HEK293T (cell line): ENCODE data around the gene FUT4.

ENCODE experiments used
- CTCF ChIA-PET: fragments of 350-600 bp; formaldehyde crosslinking; extraction: SDS; loops from one replicate; lab custom pipeline; 2021; ENCODE audit warnings: antibody characterized with exemption, inconsistent platforms; lab: Yijun Ruan, JAX
- POLR2A ChIA-PET: fragments of 350-600 bp; formaldehyde crosslinking; extraction: SDS; loops from one replicate; lab custom pipeline; 2020; ENCODE audit warnings: antibody characterized with exemption, inconsistent platforms; lab: Yijun Ruan, JAX
- DNase-seq: peaks from one replicate; pipeline ENCODE4 v3.0.0; 2012; ENCODE audit warnings: mixed read lengths; ENCODE audit errors: extremely low spot score
- ARNT ChIP-seq: fragments of 450-650 bp; IDR thresholded peaks from 2 replicates; pipeline ENCODE4 v1.6.1; 2017; ENCODE audit warnings: mild to moderate bottlenecking
- BHLHE40 ChIP-seq: fragments of 450-650 bp; IDR thresholded peaks from 2 replicates; pipeline ENCODE4 v1.6.1; 2016; ENCODE audit warnings: mild to moderate bottlenecking, moderate library complexity, borderline replicate concordance
- CTBP1 ChIP-seq: fragments of 450-650 bp; IDR thresholded peaks from 2 replicates; pipeline ENCODE4 v1.6.1; 2016; ENCODE audit warnings: borderline replicate concordance
- ELF4 ChIP-seq: fragments of 450-650 bp; IDR thresholded peaks from 2 replicates; pipeline ENCODE4 v1.6.1; 2017; ENCODE audit warnings: antibody characterized with exemption
- FOXA1 ChIP-seq: fragments of 450-650 bp; IDR thresholded peaks from 2 replicates; pipeline ENCODE4 v1.6.1; 2016; ENCODE audit warnings: mild to moderate bottlenecking
- FOXK2 ChIP-seq: fragments of 450-650 bp; IDR thresholded peaks from 2 replicates; pipeline ENCODE4 v1.6.1; 2016; ENCODE audit warnings: mild to moderate bottlenecking
- FOXM1 ChIP-seq: fragments of 450-650 bp; IDR thresholded peaks from 2 replicates; pipeline ENCODE4 v1.6.1; 2017; ENCODE audit warnings: mild to moderate bottlenecking, borderline replicate concordance
- HDGF ChIP-seq: fragments of 450-650 bp; IDR thresholded peaks from 2 replicates; pipeline ENCODE4 v1.6.1; 2017; ENCODE audit warnings: antibody characterized with exemption, borderline replicate concordance
- L3MBTL2 ChIP-seq: fragments of 450-650 bp; conservative IDR thresholded peaks from 2 replicates; pipeline ENCODE4 v1.6.1; 2016; ENCODE audit warnings: mild to moderate bottlenecking
- LEF1 ChIP-seq: fragments of 450-650 bp; IDR thresholded peaks from 2 replicates; pipeline ENCODE4 v1.6.1; 2017; ENCODE audit warnings: mild to moderate bottlenecking, borderline replicate concordance
- NFRKB ChIP-seq: fragments of 450-650 bp; IDR thresholded peaks from 2 replicates; pipeline ENCODE4 v1.6.1; 2016; ENCODE audit warnings: mild to moderate bottlenecking, moderate library complexity
- SP1 ChIP-seq: fragments of 450-650 bp; IDR thresholded peaks from 2 replicates; pipeline ENCODE4 v1.6.1; 2017
- SUZ12 ChIP-seq: fragments of 450-650 bp; IDR thresholded peaks from 2 replicates; pipeline ENCODE4 v1.6.1; 2016; ENCODE audit warnings: mild to moderate bottlenecking
- TARDBP ChIP-seq: fragments of 450-650 bp; IDR thresholded peaks from 2 replicates; pipeline ENCODE4 v1.6.1; 2016
- ZNF384 ChIP-seq: fragments of 450-650 bp; IDR thresholded peaks from 2 replicates; pipeline ENCODE4 v1.6.1; 2016
- TF ChIP-seq, protein P1 (sequence below): fragments of 450-650 bp; IDR thresholded peaks from 2 replicates; pipeline ENCODE4 v1.6.1; 2016

The FUT4 gene

DNA sequence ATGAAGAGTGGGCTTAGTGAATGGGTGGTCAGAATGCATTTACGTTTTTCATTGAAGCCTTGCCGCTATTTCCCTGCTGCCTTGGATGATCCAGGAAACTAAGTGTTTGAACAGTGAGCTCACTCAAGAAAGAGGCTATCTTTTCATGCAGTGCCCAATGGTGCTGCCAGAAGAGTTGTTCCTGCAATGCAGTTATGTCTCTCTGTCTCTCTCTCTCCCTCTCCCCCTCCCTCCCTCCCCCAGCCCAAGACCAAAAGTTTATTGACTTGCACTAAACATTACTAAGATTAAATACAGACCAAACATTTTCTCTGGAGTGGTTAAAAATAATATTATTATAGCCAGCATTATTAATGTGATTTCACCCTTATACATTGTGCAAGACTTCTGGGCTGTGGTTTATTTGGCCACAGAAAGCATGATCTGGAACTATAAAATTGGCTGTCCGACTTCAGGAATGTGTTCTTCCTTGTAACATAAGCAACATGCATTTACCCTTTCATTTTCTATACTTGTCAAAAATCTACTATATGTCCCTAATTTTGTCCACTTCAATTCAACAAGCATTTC, 6.6 kb upstream of the FUT4 start:
- TF ChIP-seq CTBP1: no peak
- no peak for TF ChIP-seq FOXA1
- TF ChIP-seq, protein P1, sequence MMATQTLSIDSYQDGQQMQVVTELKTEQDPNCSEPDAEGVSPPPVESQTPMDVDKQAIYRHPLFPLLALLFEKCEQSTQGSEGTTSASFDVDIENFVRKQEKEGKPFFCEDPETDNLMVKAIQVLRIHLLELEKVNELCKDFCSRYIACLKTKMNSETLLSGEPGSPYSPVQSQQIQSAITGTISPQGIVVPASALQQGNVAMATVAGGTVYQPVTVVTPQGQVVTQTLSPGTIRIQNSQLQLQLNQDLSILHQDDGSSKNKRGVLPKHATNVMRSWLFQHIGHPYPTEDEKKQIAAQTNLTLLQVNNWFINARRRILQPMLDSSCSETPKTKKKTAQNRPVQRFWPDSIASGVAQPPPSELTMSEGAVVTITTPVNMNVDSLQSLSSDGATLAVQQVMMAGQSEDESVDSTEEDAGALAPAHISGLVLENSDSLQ: no peak
- no peak for TF ChIP-seq BHLHE40
- TF ChIP-seq ARNT: no peak
- TF ChIP-seq NFRKB: no peak
- TF ChIP-seq SUZ12: no peak
- TF ChIP-seq LEF1: no peak
- TF ChIP-seq FOXM1: no peak
- TF ChIP-seq ELF4: no peak
- no peak for TF ChIP-seq L3MBTL2
- no peak for TF ChIP-seq ZNF384
- no peak for TF ChIP-seq TARDBP
- TF ChIP-seq SP1: no peak
- no peak for TF ChIP-seq HDGF
- TF ChIP-seq FOXK2: no peak
- POLR2A ChIA-PET: no interaction called here
- DNase-seq: no peak
- CTCF ChIA-PET: no interaction called here

DNA sequence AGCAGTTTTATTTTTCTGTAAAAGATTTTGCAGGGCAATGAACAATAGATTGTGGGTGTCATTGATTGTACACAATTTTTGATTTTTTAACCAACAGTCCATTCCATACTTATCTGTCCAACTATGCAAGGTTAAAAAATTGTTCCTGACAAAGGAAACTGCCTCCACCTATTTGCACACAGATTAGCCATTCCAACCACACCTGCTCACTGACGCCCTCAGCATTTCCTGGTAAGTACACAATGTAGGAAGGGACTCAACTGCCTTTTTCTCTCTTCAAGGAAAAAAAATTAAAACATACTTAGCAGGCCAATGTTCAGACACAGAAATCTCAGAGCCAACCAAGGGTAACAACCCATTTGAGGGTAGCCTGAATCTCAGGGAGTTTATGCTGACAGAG, 4.3 kb upstream of the FUT4 start:
- ChIA-PET POLR2A (no interaction called here), CTCF (interaction anchor here (0.9 kb wide), 1 partner anchor 9 kb away, joined by 3 read pairs; no protein-coding TSS in a partner anchor)
- TF ChIP-seq CTBP1 (no peak), FOXA1 (no peak), L3MBTL2 (no peak), SP1 (no peak)
- no peak for DNase-seq

DNA sequence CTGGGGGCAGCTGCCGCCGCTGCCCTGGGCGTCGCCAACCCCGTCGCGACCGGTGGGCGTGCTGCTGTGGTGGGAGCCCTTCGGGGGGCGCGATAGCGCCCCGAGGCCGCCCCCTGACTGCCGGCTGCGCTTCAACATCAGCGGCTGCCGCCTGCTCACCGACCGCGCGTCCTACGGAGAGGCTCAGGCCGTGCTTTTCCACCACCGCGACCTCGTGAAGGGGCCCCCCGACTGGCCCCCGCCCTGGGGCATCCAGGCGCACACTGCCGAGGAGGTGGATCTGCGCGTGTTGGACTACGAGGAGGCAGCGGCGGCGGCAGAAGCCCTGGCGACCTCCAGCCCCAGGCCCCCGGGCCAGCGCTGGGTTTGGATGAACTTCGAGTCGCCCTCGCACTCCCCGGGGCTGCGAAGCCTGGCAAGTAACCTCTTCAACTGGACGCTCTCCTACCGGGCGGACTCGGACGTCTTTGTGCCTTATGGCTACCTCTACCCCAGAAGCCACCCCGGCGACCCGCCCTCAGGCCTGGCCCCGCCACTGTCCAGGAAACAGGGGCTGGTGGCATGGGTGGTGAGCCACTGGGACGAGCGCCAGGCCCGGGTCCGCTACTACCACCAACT, 1.0 kb downstream of the FUT4 start:
- ChIA-PET CTCF (no interaction called here), POLR2A (interaction anchor here (0.6 to 1.3 kb wide), 6 partner anchors 9 to 416 kb away, joined by 3 to 4 read pairs (median 3); partner anchors contain the start of gene PANX1)
- TF ChIP-seq SUZ12 (no peak), FOXA1 (no peak), SP1 (no peak), L3MBTL2 (no peak)
- DNase-seq: no peak

DNA sequence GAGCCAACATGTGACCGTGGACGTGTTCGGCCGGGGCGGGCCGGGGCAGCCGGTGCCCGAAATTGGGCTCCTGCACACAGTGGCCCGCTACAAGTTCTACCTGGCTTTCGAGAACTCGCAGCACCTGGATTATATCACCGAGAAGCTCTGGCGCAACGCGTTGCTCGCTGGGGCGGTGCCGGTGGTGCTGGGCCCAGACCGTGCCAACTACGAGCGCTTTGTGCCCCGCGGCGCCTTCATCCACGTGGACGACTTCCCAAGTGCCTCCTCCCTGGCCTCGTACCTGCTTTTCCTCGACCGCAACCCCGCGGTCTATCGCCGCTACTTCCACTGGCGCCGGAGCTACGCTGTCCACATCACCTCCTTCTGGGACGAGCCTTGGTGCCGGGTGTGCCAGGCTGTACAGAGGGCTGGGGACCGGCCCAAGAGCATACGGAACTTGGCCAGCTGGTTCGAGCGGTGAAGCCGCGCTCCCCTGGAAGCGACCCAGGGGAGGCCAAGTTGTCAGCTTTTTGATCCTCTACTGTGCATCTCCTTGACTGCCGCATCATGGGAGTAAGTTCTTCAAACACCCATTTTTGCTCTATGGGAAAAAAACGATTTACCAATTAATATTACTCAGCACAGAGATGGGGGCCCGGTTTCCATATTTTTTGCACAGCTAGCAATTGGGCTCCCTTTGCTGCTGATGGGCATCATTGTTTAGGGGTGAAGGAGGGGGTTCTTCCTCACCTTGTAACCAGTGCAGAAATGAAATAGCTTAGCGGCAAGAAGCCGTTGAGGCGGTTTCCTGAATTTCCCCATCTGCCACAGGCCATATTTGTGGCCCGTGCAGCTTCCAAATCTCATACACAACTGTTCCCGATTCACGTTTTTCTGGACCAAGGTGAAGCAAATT, 1.8 kb downstream of the FUT4 start:
- ChIA-PET POLR2A (no interaction called here), CTCF (no interaction called here)
- no peak for TF ChIP-seq CTBP1
- no peak for TF ChIP-seq BHLHE40
- no peak for TF ChIP-seq SUZ12
- no peak for TF ChIP-seq FOXK2
- TF ChIP-seq, protein P1: no peak
- TF ChIP-seq NFRKB: no peak
- TF ChIP-seq FOXM1: no peak
- TF ChIP-seq TARDBP: no peak
- TF ChIP-seq SP1: no peak
- no peak for TF ChIP-seq FOXA1
- no peak for TF ChIP-seq HDGF
- TF ChIP-seq LEF1: no peak
- no peak for DNase-seq

DNA sequence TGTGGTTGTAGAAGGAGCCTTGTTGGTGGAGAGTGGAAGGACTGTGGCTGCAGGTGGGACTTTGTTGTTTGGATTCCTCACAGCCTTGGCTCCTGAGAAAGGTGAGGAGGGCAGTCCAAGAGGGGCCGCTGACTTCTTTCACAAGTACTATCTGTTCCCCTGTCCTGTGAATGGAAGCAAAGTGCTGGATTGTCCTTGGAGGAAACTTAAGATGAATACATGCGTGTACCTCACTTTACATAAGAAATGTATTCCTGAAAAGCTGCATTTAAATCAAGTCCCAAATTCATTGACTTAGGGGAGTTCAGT, 2.4 kb downstream of the FUT4 start:
- ChIA-PET CTCF (no interaction called here), POLR2A (no interaction called here)

DNA sequence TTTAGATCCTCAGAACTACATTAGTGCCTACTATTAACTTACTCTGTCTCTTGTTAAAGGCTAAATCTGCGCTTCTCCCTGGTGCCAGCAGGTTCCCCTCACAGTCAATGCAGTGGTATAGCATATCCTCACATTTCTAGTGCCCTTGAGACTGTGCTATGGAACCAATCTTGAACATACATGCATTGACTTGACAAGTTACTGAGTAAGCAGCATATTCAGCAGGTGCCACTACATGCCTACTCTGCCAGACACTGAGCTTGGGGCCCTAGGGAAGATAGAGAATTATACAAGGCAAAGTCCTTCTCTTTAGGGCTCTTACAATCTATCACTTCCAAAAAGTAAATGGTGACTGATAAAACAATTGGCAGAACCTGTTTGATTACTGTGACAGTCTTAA, 3.2 kb downstream of the FUT4 start:
- ChIA-PET POLR2A (no interaction called here), CTCF (no interaction called here)
- TF ChIP-seq, protein P1: peak; percentile 28; the same call in 1 of the 2 replicates
- TF ChIP-seq FOXK2: no peak
- DNase-seq: no peak

More for the DNA sequence above, 2.4 kb downstream of the FUT4 start:
- TF ChIP-seq BHLHE40 (no peak), TARDBP (no peak), ELF4 (no peak), FOXM1 (no peak), ARNT (no peak), FOXA1 (no peak), SP1 (no peak), NFRKB (no peak), ZNF384 (no peak), SUZ12 (no peak)
- DNase-seq: no peak
